Measurements from ENCODE around the gene LGR4. TPM values are rescaled to one million over a fixed set of nuclear protein-coding genes. Genes with fewer than 3 reads are reported as not detected.

LGR4 gene
- total and polyA plus RNA-seq, 9 of the 15 experiments (the other 6 are each of a cell fraction or from before 2014, with no cell fraction given), result 0.94 to 10.1 (median 5.8) TPM

GRCh38 chr11:27465629-27466028, 7.0 kb downstream of the LGR4 start:
- peaks cover 34% of the 10 kb centered on the region for H3K79me2 ChIP-seq (ENCODE audit: control insufficient read depth, insufficient read depth, low read length)
- intact Hi-C loops (cut with micrococcal nuclease), result no loop called here
- no peaks in the 10 kb centered on the region for H3K9me1 ChIP-seq (ENCODE audit: control insufficient read depth, insufficient read depth, low read length)
- WGBS (ENCODE audit: insufficient coverage, low coverage, missing lambda C conversion rate), result 56% methylated on average over 3 of the region's 3 CpGs
- no peaks in the 10 kb centered on the region for H3K36me3 ChIP-seq (ENCODE audit: control insufficient read depth, insufficient read depth, low read length)
- peak; percentile 72 for FAIRE-seq
- H3K4me3 ChIP-seq, result no peak overlapping the region
- POLR2A ChIA-PET, result interaction anchor here (0.8 to 1.2 kb wide), 3 partner anchors 8 to 21 kb away, joined by 3 to 5 read pairs (median 4); no protein-coding TSS in a partner anchor
- no TSS peak for BruUV-seq (replicated peaks)
- no peak overlapping the region for H3K9ac ChIP-seq (ENCODE audit: insufficient read depth in 1 of 2, low read depth in 2 of 2, low read length in 2 of 2)
- TF ChIP-seq TCF15 (CRISPR knock-in tag; IDR thresholded peaks at IDR 0.05), result no peak
- TF ChIP-seq SMARCE1 (IDR thresholded peaks at IDR 0.05), result no peak
- TF ChIP-seq RBFOX2 (IDR thresholded peaks at IDR 0.05; ENCODE audit: low read depth, low read length), result no peak
- peak; percentile 15 for TF ChIP-seq MEIS2 (IDR thresholded peaks at IDR 0.05; ENCODE audit: partially characterized antibody)
- TF ChIP-seq ZNF695 (CRISPR knock-in tag; IDR thresholded peaks at IDR 0.05), result no peak
- no peak for TF ChIP-seq ZNF395 (CRISPR knock-in tag; IDR thresholded peaks at IDR 0.05)
- TF ChIP-seq SNIP1 (IDR thresholded peaks at IDR 0.05; ENCODE audit: low read depth), result no peak
- H3K4me2 ChIP-seq (ENCODE audit: insufficient read depth, low read length), result no peak overlapping the region
- in situ Hi-C loops (cut with MboI), result no loop called here
- H4K20me1 ChIP-seq (replicated peaks; ENCODE audit: control insufficient read depth, insufficient read depth, low read length), result 0 out of 2 replicates have a peak, but pooled peaks cover 6% of the 10 kb centered on the region
- H3K9me3 ChIP-seq (replicated peaks; ENCODE audit: control insufficient read depth, insufficient read depth, low read depth, low read length), result no peaks in the 10 kb centered on the region
- DNase-seq (ENCODE audit: extremely low read depth in 1 of 4, low spot score in 3 of 4), result no peak
- H3K4me1 ChIP-seq (replicated peaks in 1 of 2; ENCODE audit: control insufficient read depth in 2 of 2, insufficient read depth in 2 of 2, low read length in 2 of 2), result peaks cover under 1 to 18% of the 10 kb centered on the region in 2 experiments; a peak in 3 of 5 replicates
- no peaks in the 10 kb centered on the region for H3K27me3 ChIP-seq (ENCODE audit: control insufficient read depth in 2 of 2, insufficient read depth in 2 of 2, low read length in 2 of 2)
- no peak overlapping the region for H3K27ac ChIP-seq (ENCODE audit: extremely low read depth, low read depth, low read length)
- no peak overlapping the region for H2AFZ ChIP-seq (ENCODE audit: low read depth, low read length)
- CTCF ChIA-PET (ENCODE audit: low intra/inter-chr PET ratio), result no interaction called here
- ATAC-seq, result no peak
